Retina (tissue), 1 donor: ENCODE measurements around the gene IVNS1ABP.
"Not testable (repeated sequence)": the region's sequence is repeated elsewhere in the genome, so short reads cannot be mapped to it uniquely, and the experiment has no call there.

ENCODE experiments used
- DNase-seq: peaks from one replicate; pipeline ENCODE4 v3.0.0-alpha.2; 2016

Gene IVNS1ABP

DNA sequence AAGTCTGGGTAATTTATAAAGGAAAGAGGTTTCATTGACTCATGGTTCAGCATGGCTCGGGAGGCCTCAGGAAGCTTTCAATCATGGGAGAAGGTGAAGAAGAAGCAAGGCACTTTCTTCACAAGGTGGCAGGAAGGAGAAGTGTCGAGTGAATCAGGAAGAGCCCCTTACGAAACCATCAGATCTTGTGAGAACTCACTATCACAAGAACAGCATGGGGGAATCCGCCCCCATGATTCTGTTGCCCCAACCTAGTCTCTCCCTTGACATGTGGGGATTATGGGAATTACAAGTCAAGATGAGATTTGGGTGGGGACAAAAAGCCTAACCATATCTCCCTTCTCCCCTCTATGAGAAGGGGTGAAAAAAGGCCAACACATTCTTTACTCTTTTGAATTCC, 11.2 kb upstream of the IVNS1ABP start:
- no peak for DNase-seq

DNA sequence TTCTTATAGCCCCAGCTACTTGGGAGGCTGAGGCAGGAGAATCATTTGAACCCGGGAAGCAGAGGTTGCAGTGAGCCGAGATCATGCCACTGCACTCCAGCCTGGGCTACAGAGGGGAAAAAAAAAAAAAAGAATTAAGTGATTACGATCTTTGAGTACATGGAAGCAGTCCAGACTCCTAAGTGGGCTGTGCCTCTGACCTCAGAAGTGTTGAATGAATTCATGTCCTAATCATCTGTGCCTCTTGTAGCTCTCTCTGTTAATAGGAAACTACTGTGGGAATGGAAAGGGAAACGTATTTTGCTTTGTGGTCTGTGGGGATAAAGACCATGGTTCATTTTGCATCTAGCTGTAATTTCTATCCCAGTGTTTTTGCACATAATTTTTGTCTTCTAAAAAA, 8.4 kb upstream of the IVNS1ABP start:
- no peak for DNase-seq

DNA sequence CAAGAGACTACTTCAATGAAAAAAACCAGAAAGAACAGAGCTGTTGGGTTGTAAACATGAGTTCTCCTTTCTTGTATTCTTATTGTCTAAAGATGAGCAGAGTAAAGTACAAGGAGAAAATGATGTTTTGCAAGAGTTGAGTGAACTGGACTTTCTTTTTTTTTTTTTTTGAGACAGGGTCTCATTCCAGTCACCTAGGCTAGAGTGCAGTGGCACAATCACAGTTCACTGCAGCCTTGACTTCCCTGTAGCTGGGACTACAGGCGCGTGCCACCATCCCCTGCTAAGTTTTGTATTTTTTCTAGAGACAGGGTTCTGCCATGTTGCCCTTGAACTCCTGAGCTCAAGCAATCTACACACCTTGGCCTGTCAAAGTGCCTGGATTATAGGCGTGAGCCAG, 7.1 kb upstream of the IVNS1ABP start:
- no peak for DNase-seq

DNA sequence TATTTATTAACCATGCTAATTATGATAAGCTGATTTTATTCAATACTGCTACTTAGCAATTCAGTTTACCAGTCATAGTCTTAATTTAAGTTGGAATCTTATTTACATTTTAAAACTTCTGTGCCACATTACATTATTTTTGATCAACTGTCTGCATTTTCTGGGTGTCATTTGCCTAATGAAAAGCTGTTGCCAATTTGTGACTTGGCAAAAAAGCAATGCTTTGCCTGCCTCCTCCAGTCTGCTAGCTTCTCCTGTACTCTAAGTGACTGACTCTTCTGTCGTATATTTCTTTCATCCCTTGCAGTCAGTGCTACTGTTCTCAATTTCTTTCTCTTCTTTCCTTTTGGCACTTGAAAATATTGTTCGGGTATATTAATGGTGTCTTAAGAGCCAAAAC, 5.6 kb upstream of the IVNS1ABP start:
- no peak for DNase-seq

DNA sequence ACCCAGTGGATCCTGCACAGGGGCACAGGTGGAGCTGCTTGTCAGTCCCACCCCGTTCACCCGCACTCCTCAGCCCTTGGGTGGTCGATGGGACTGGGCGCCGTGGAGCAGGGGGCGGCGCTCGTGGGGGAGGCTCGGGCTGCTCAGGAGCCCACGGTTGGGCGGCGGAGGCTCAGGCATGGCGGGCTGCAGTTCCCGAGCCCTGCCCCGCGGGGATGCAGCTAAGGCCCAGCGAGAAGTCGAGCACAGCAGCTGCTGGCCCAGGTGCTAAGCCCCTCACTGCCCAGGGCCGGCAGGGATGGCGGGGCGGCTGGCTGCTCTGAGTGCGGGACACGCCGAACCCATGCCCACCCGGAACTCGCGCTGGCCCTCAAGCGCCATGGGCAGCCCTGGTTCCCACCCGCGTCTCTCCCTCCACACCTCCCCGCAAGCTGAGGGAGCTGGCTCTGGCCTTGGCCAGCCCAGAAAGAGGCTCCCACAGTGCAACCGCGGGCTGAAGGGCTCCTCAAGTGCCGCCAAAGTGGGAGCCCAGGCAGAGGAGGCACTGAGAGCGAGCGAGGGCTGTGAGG, 4.7 kb upstream of the IVNS1ABP start:
- not testable (repeated sequence) for DNase-seq

DNA sequence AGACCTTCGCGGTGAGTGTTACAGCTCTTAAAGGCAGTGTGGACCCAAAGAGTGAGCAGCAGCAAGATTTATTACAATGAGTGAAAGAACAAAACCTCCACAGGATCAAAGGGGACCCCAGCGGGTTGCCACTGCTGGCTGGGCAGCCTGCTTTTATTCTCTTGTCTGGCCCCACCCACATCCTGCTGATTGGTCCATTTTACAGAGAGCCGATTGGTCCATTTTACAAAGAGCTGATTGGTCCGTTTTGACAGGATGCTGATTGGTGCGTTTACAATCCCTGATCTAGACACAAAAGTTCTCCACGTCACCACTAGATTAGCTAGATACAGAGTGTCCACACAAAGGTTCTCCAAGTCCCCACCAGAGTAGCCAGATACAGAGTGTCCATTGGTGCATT, 4.1 kb upstream of the IVNS1ABP start:
- not testable (repeated sequence) for DNase-seq

DNA sequence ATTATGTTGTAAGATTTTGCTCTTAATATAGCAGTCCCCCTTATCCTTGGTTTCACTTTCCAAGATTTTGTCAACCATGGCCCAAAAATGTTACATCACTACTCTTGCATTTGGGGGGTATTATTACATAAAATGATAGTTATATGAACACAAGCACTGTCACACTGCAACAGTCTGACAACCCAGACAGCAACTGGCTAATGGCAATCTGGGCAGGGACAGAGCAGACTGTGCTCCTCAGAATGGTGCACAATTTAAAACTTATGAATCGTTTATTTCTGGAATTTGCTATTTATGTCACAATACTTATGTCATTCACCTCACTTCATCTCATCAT, 2.1 kb upstream of the IVNS1ABP start:
- no peak for DNase-seq

DNA sequence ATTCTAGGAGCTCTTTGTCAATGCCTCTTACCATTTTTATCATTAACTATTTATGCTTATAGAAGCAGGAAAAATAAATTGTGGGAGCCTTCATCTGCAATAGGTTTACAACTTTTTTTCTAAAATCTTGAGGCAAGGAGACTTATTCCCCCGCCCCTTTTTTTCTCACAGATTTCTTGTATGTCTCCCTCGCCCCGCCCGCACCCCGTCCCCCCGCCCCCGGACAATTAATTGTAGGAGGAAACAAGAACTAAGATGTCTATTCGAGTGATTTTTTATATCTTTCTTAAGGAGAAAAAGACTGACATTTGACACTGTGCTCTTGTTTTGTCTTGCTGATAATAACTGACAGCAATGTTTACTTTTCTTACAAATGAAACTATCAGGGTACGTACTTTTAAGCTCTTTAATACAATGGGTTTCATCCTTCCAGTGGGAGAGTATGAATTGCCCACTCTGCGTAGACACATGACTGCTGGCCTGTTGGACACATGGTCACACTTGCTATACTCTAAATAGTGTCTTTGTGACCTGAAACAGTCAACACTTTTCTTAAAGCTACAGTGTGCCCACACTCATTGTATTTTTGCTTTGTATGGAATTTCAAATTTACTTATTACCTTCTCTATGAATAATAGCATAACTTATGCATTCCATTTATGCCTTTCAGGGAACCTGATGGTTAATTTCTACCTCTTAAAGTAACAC, 1.5 kb upstream of the IVNS1ABP start:
- DNase-seq, result no peak

DNA sequence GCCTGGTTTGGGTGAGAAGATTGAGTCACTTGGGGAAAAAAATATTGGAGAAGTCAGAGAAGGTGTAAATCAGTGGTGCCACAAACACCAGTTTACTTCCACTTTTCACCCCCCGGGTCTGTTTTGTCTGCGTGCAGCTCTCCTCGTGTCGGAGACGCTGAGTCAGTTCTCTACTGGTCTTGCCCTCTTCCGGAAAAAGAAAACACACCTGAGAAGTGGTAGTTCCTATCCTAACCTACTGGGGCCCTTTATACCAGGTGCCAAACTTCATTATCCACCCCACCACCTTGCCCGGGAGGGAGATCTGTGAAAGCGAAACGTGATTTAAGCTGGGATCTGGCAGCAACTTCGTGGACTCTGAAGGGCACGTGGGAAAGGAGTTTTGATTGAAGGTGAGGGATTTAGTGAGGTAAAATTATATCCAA, 855 bp upstream of the IVNS1ABP start:
- no peak for DNase-seq

DNA sequence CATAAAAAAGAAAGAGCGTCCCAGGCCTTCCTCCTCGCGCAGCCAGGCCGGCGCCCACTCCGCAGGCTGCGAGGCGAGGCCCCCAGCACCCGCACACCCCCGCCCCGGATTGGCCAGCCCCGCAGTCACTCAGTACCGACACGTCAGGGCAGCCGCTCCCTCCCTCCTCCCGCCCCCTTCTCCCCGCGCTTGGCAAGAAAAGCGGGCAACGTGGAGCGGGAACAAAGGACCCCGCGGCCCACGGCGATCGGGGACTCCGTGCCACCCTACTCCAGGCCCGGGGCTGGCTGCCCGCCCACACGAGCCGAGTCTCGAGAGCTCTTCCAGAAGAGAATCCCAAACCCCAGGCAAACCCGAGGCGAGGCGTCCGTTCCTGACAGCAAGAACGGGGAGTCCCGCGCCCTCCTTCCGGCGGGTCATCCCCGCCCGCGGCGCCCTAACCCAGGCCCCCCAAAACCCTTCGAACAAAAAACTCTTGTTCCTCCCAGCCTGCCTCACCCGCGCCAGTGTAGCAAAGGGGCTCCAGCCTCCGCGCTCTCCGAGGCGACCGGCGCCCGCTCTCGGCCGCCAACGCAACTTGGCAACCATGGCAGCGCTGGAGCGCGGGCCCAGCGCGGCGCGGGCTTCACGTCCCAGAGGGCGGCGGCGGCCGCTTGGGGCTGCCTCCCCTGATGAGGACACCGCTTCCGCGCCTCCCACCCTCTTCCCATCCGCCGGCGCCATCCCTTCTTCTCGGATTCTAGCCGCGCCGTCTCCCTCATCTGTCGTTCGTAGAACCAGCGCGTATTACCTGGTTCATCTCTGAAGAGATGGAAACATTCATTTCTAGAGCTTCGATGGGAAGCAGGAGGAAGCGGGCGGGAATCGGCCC, 645 bp downstream of the IVNS1ABP start:
- peak; percentile 94 for DNase-seq

DNA sequence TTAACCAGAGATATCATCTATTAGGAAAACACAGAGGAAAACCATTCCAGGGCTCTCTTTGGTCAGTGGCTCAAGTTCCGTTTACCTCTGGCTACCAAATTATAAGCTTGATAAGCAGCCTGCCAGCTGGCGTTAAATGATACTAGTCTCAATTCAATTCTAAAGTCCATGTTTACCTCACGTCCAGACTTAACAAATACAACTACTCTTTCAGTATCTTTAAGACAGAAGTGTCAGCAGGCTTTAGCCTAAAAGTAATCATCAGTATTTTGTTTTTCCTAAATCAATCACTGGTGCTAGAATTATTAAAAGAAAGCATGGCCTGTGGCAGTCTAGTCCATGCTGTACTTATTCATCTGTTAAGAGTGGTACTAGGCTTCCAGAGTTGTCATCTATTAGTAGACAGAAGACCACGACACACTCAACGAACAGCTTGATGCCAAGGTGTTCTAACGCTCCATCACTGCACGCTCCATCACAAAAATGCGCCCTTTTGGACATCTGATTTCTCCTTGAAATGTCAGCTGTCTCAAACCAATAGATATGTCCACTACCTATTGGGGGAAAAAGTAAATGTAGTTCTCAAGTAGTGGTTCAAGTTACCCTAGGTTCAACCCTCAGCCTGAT, 1.5 kb downstream of the IVNS1ABP start:
- no peak for DNase-seq

DNA sequence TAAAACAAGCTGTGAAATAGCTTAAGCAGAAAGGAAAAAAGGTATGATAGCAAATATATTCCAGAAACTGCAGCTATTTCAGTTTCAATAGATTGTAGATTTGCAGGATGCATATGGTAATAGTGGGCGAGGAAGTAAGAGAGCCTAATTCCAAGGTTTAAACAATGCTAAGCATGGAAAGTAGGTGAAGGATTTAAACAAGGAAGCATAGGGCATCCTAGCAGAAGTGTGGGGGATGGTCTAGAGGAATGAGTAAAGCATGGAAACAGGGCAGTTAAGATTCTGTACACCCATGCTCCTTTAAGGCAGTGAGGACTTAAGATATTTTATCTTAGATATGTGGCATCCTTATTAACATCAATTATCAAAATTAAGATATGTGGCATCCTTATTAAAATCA, 2.6 kb downstream of the IVNS1ABP start:
- DNase-seq, result no peak

DNA sequence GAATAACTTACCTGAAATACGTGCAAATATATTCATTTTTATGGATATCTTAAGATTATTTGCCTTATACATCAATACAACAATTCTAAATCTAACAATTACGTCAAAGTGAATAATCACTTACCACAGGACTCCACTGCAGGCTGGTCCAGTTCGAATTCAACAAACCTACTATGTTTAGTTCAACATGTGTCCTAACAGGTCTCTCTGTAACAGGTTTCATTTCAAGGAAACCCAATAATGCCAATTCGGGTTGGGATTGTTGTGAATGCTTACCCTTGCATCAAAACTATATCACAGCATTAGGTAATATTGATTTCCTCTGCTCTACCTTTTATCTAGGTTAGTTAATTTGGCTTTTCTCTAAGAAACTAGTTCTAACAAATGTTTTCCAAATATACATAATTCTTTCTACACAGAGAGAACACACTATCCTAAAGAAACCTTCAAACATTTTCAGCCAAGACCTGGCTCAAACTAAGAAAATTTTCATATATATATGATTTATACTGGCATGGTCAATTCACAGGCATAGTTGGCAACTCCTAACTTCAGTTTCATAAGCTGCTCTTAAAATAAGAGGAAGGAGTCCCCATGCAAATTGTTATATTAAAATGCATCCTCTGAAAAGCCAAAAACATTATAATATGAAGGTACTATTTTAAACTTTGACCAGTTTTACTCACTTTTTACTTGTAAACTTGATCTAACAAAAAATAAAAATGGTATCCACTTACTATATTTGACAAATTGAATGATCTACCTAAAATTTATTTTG, 4.5 kb downstream of the IVNS1ABP start:
- DNase-seq, result no peak

DNA sequence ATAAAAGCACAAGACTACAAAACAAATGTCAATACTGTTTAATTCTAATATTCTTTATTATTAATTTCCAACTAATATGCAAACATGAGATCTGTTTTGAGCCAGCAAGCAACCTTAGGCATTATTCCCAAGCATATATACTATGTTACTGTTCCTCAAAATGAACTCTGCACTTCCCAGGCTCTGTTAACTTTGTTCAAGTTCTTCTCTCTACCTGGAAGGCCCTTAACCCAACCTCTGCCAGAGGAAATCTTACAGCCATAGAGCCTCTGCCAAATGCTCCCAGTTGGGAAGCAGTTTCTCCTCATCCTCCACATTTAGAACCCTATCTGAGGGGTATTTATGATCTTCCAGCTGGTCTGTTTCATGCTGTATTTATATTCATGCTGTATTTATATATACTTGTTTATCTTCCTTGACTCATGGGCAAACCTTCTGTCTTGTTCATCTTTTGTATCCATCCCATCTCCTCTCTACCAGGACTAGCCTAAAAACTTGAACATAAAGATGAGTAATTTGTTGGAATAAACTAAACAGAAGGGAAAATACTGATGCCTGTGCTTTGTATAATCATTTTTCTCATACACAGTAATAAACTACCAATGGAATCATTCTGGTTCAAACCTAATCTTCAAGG, 5.3 kb downstream of the IVNS1ABP start:
- DNase-seq, result no peak

DNA sequence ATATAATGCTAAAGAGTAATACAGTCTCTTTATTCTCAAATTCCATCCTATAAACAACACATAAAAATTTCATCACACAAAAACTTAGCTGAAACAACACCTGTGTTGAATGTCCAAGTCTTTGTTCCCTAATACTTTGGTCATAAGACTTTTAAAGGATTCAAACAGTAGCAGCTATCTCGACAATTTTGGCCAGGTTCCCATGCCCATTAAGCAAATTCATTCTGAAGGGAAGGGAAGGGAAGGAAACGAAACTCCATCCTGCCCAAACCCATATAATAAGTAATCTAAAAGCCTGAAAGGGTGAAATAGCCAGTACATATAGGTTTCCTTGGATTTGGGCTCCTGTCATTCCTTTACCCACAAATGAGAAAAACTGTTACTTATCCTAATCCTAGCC, 7.5 kb downstream of the IVNS1ABP start:
- no peak for DNase-seq

DNA sequence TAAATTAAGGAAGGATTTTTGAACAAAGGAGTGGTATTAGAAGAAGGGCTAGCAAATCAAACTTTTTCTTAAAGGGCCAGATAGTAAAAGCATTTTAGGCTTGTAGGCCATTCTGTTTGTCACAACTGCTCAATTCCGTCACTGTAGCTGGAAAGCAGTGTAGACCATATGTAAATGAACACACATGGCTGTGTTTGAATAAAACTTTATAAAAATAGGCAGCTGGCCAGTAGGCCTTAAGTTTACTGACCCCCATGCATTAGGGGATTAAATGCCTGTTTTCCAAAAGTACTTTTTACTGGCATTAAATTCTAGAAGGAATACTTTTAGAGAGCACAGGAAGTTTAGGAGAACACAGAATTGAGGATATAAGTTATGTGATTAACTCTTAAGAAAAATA, 8.9 kb downstream of the IVNS1ABP start:
- DNase-seq, result no peak

DNA sequence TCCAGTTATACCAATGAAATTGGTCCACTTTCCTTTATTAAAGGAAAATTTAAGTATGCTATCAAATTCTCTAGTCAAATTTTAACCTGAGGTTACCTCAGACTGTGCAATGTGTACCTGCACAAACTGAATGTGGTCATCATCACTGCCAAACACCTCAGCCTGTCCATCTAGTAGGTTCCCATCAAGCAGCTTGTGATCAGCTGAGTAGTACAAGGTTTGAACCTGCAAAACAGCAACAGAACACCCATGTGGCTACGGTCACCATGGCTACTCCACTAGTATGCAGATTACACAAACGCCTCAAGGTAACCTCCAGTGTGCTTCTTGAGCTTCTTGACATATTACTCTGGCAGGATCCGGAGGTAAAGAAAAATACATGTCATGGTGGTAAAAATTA, 11.6 kb downstream of the IVNS1ABP start:
- DNase-seq, result no peak

DNA sequence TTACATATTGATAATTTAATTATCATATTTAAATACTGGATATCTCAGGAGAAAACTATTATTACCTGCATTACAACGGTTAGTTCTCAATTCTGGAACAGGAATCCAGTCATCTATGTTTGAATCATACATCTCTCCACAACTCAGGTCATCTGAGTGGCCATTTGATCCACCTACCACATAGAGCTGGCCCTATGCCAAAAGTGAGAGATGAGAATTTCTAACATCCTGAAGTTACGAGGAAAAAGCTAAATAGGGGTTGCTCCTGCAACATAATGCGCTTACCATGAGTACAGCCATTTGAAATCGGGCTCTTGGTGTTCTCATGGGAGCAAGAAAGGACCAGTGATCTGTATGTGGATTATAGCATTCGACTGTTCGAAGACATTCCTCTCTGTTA, 16.9 kb downstream of the IVNS1ABP start:
- DNase-seq, result no peak

DNA sequence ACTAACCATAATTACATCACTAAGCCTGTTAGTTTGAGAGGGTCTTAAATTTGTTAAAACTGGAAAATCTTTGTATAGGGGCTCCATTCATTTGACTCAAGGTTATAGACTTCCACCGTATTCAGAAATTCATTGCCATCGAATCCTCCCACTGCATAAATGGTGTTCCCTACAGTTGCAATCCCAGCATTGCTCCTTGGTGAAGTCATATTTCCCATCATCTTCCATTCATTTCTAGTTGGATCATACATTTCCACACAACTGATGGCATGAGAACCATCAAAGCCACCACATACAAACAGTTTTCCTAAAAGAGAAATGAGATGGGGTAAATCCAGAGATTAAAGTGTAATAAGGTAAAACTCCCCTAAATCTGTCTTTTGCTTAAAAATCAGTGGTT, 19.1 kb downstream of the IVNS1ABP start:
- DNase-seq, result no peak

DNA sequence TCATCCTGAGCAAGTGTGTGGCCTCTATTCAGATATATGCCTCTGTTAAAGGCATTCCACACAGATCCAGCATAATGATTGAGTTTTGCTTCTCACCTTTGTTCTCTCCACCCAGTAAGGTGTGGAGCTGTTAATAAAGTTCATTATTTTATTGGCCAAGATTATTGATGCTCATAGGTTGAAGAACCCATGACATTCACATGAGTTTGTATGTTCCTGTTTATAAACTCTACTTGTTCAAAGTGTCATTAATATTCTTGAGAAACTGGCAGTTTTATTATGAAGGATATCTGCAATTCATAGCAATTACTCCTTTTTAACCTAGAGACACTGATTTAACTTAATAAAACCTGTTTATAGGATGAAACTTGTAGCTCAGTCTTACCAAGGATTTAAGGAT, 22.0 kb downstream of the IVNS1ABP start:
- no peak for DNase-seq

DNA sequence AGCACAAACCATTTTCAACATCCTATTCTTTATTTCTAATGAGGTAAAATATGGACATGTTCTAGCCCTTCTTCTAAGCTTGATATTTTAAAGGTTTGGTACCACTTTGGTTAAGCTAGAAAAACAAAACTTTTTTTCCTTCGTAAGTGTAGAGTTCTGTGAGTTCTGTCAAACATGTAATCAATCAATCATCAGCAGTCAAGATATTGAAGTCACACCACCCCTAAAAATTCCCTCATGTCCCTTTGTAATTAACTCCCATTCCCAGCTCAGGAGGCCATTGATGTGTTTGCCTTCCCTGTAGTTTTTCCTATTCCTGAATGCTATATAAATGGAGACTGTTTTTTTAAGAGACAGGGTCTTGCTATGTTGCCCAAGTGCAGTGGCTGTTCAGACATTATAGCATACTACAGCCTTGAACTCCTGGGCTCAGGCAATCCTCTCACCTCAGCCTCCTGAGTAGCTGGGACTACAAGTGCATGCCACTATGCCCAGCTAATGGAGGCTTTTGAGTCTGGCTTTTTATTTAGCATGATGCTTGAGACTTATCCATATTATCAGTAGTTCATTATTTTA, 23.0 kb downstream of the IVNS1ABP start:
- DNase-seq, result no peak

DNA sequence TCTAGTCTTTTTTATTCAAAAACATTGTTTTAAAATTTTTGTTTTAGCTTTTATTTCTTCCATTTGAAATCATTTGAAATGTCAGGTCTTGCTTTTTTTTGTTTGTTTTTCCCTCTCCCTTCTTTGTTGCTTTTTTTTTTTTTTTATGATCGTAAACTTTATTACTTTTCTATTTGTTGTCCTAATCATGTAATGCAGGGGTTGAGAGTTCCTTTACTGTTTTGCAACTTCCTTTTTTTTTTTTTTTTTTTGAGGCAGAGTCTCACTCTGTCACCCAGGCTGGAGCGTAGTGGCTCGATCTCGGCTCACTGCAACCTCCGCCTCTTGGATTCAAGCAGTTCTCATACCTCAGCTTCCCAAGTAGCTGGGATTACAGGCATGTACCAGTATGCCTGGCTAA, 24.8 kb downstream of the IVNS1ABP start:
- DNase-seq, result no peak
